ENCODE results near the gene NFYA. TPM values are rescaled to one million over a fixed set of nuclear protein-coding genes. Genes with fewer than 3 reads are reported as not detected.

NFYA gene
- total RNA-seq, 6 experiments from 2014 or later, result 6.4 to 11.7 (median 7.7) TPM

DNA sequence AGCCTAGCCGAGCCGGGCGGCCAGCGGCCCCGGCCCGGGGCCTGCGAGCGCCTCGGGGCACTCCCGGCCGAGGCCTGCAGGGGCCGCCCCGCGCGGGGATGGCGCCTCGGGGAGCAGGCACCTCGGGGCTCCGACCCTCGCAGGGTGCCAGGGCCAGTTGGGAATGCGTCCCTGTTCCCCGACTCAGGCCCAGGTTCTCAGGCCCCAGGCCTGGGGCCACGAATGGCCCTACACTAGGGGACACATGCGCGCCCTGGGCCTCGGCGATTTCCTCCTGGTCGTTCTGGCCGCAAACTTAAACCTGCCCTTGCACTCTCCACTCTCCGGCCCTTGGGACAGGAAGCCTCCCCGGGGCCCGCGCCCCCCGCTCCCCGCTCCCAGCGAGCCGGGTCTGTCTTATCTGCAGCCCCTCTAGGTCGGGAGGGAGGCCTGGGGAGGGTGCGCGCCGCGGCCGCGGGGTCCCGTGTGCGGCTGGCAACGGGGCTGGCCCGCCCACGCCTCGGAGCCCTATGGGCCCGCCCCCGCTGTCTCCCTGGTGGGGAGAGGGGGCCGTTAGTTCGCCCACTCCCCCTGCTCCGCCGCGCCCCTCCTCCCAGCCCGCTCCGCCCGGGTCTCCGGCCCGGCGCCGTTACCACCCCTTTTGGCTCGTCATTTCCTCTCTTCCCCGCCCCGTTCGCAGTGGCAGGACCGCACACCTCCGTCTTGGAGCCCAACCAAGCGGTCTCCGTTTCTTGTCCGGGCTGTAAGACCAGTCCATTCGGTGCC lies 611 bp downstream of the NFYA start:
- TF ChIP-seq, protein P1, sequence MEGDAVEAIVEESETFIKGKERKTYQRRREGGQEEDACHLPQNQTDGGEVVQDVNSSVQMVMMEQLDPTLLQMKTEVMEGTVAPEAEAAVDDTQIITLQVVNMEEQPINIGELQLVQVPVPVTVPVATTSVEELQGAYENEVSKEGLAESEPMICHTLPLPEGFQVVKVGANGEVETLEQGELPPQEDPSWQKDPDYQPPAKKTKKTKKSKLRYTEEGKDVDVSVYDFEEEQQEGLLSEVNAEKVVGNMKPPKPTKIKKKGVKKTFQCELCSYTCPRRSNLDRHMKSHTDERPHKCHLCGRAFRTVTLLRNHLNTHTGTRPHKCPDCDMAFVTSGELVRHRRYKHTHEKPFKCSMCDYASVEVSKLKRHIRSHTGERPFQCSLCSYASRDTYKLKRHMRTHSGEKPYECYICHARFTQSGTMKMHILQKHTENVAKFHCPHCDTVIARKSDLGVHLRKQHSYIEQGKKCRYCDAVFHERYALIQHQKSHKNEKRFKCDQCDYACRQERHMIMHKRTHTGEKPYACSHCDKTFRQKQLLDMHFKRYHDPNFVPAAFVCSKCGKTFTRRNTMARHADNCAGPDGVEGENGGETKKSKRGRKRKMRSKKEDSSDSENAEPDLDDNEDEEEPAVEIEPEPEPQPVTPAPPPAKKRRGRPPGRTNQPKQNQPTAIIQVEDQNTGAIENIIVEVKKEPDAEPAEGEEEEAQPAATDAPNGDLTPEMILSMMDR (IDR thresholded peaks at IDR 0.05), result peak in 3 of 4 donors; percentile 10 to 53 (median 41)
- peak; percentile 98 for TF ChIP-seq POLR2A (IDR thresholded peaks at IDR 0.05)
- intact Hi-C loops (cut with DNase I), result no loop called here

DNA sequence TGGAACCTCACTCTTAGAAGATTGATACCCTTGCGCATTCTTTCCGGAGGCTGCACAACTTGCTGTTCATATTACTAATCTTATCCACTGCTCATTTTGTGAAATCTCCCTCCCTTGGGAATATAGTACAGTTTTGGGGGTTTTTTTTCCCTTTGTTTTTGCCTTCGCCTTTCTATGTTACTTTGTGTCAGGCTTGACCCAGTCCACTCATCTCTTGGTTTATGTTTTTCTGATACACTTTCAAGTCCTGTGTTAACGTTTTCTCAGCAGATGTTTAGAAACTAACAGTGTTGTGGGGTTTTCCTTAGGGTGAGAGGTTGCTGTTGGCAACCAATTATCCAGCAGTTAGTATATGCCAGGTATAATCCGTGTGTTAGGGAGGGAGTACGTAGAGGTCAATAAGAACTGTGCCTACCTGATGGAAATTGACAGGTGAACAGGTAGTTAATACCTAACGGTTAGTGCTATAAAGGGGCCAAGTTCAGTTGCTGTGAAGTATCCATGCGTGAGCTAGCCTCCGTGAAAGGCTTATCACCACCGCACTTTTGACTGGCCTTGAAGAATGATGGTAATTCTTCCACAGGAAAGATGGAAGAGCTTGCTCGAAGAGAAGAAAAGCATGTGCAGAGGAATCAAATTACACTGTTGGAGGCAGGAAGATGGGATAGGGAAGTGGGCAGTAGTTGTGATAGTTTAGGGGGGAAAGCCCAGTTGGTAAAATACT lies 1.4 kb downstream of the NFYA start:
- Histone ChIP-seq H3K27ac (peak overlapping the region; percentile 95 to 99 (median 98)), H3K9me3 (no peaks in the 10 kb centered on the region), H3K4me1 (peaks cover 0 to 44% (median 9%) of the 10 kb centered on the region in 4 donors), H3K4me3 (peak overlapping the region; percentile 80 to 92 (median 88)), H3K27me3 (no peaks in the 10 kb centered on the region), H3K36me3 (peaks cover 0 to 5% (median under 1%) of the 10 kb centered on the region in 4 donors)
- ATAC-seq (no peak), DNase-seq (no peak)
- 2% methylated on average over 11 of the region's 11 CpGs for WGBS (ENCODE audit: insufficient coverage, low coverage, low lambda C conversion rate, missing lambda C conversion rate)
- TF ChIP-seq POLR2A (IDR thresholded peaks at IDR 0.05), result no peak
- TF ChIP-seq, protein P1 (IDR thresholded peaks at IDR 0.05), result no peak
- intact Hi-C loops (cut with DNase I), result no loop called here

More for the DNA sequence above, 611 bp downstream of the NFYA start:
- peak; percentile 90 to 94 (median 93) for DNase-seq
- no peaks in the 10 kb centered on the region for H3K27me3 ChIP-seq
- peaks cover 0 to 8% (median 4%) of the 10 kb centered on the region in 4 donors for H3K36me3 ChIP-seq
- peak overlapping the region; percentile 95 to 99 (median 98) for H3K27ac ChIP-seq
- H3K4me3 ChIP-seq, result peak overlapping the region; percentile 80 to 92 (median 88)
- no peaks in the 10 kb centered on the region for H3K9me3 ChIP-seq
- peak; percentile 29 to 43 (median 36) for ATAC-seq
- 0% methylated on average over 10 of the region's 74 CpGs for WGBS (ENCODE audit: insufficient coverage, low coverage, low lambda C conversion rate, missing lambda C conversion rate)
- H3K4me1 ChIP-seq, result peaks cover 0 to 44% (median 9%) of the 10 kb centered on the region in 4 donors

DNA sequence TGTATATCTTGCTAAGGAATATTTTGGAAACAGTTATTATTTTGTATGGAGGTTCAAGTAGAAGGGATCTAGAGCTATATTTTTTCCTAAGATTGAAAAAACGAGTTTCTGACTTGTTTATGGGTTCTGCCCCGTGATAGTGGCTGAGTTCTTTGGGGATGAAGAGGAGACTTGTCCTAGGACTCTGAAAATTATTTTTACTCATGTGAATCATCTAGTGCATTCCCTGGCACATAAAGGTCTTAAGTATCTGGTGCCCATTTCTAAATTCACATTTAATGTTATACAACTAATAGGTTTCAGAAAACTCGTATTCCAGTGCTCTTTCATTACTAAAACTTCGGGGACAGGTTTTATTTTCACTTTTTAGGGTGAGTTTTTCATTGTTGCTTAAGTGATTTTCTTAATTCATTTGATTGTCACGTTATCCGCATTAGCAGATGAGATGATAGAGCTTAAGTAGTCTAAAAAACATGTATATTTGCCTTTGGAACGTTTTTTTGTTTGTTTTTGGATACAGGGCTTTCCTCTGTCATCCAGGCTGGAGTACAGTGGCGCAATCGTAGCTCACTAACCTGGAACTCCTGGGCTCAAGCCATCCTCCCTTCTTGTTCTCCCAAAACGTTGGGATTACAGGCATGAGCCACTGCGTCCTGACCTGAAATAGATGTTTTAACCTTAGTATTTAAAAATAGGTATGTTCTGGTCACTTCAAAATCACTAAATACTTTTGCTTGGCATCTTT lies 2.1 kb downstream of the NFYA start:
- intact Hi-C loops (cut with DNase I), result no loop called here
- Histone ChIP-seq H3K4me1 (peaks cover 0 to 44% (median 9%) of the 10 kb centered on the region in 4 donors), H3K27me3 (no peaks in the 10 kb centered on the region), H3K36me3 (peaks cover 0 to 9% (median 2%) of the 10 kb centered on the region in 4 donors), H3K27ac (peak overlapping the region; percentile 95 to 99 (median 98)), H3K9me3 (no peaks in the 10 kb centered on the region), H3K4me3 (peak overlapping the region; percentile 80 to 92 (median 88))
- WGBS (ENCODE audit: insufficient coverage, low coverage, low lambda C conversion rate, missing lambda C conversion rate), result 13% methylated on average over 11 of the region's 11 CpGs
- ATAC-seq (no peak), DNase-seq (peak; percentile 45 to 81 (median 70))
- TF ChIP-seq POLR2A (IDR thresholded peaks at IDR 0.05), result no peak

DNA sequence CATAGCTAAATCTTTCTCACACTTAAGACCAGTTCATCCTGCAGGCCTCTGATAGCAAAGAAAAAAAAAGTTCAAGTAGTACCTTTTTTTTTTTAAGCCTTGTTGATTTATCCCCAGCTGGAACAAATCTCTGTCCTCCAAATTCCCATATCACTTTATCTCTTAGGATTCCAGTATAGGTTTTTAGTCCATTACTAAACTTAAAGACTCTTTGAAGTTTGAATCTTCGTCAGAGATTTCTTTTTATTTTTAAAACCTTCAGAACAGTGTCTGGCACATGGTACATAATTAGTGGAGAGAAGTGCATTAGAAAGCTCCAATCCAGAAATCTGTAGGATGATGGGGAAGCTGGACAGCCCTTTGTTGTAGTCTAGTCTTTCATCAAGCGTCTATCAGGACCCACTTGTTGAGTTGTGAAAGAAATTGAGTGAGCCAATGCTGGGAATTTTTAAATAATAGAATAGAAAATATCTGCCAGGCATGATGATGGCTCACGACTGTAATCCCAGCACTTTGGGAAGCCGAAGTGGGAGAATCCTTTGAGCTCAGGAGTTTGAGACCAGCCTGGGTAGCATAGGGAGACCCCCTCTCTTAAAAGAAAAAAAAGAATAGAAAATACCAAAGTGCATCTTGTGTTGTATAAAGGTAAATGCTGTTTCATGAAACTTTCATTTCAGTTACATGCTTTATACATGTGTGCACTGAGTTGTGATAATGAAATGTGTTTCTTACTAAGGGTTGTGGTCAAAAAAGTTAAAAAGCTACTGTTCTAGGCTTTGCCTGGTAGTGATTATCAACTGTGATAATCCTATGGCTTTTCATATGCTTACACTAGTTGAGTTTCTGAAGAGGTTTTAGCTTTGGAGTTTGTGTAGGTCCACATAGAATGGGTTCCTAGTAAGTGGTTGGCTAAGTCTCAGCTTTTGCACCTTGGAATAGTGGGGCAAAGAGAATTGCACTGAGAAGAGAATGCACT lies 3.2 kb downstream of the NFYA start:
- no peak for DNase-seq
- H3K4me1 ChIP-seq, result peaks cover 0 to 38% (median 9%) of the 10 kb centered on the region in 4 donors
- H3K9me3 ChIP-seq, result no peaks in the 10 kb centered on the region
- no peak overlapping the region for H3K4me3 ChIP-seq
- intact Hi-C loops (cut with DNase I), result no loop called here
- peaks cover 0 to 20% (median 2%) of the 10 kb centered on the region in 4 donors for H3K36me3 ChIP-seq
- no peak for TF ChIP-seq POLR2A (IDR thresholded peaks at IDR 0.05)
- TF ChIP-seq, protein P1 (IDR thresholded peaks at IDR 0.05), result no peak
- ATAC-seq, result no peak
- peak overlapping the region in 2 of 3 donors; percentile 95 to 99 for H3K27ac ChIP-seq
- 76% methylated on average over 4 of the region's 4 CpGs for WGBS (ENCODE audit: insufficient coverage, low coverage, low lambda C conversion rate, missing lambda C conversion rate)
- H3K27me3 ChIP-seq, result no peaks in the 10 kb centered on the region

Measured in right lobe of liver (tissue), 6 donors.